Nephron (organoid): ENCODE results near the gene TPSAB1.

Source experiments
- H3K27ac Mint-ChIP-seq, 3 experiments: 2 replicates each; pipeline ENCODE4 v1.8.0; 2020; ENCODE audit warnings: mixed read lengths in 3 of 3, mild to moderate bottlenecking in 2 of 3, moderate library complexity in 1 of 3
- H3K27me3 Mint-ChIP-seq: 2 replicates; pipeline ENCODE4 v1.8.0; 2021; ENCODE audit warnings: low read depth, mild to moderate bottlenecking, moderate library complexity, mixed read lengths
- H3K36me3 Mint-ChIP-seq: 2 replicates; pipeline ENCODE4 v1.8.0; 2020; ENCODE audit warnings: low read depth, mixed read lengths
- H3K4me1 Mint-ChIP-seq: 2 replicates; pipeline ENCODE4 v1.8.0; 2020; ENCODE audit warnings: mixed read lengths
- H3K4me3 Mint-ChIP-seq, 3 experiments: 2 replicates each; pipeline ENCODE4 v1.8.0; 2020; ENCODE audit warnings: mild to moderate bottlenecking in 3 of 3, mixed read lengths in 3 of 3, moderate library complexity in 2 of 3
- H3K9me3 Mint-ChIP-seq: 2 replicates; pipeline ENCODE4 v1.8.0; 2020; ENCODE audit warnings: mixed read lengths
- CTCF ChIP-seq, 3 experiments: fragments of 200-600 bp; sonication (generic); IDR thresholded peaks; one replicate each; pipeline ENCODE4 v1.5.0; 2021; ENCODE audit warnings: antibody characterized with exemption in 3 of 3; ENCODE audit not compliant: unreplicated experiment in 3 of 3

TPSAB1 gene

GRCh38 chr16:1285669-1286512 lies 45.4 kb downstream of the TPSAB1 start:
- Mint-ChIP-seq H3K36me3 (no peaks in the 10 kb centered on the region), H3K27me3 (peaks cover 35% of the 10 kb centered on the region), H3K4me1 (peaks cover 27% of the 10 kb centered on the region), H3K27ac (peak overlapping the region in 1 of 3 experiments; percentile 55), H3K4me3 (no peak overlapping the region), H3K9me3 (no peaks in the 10 kb centered on the region)
- peak in 1 of 3 experiments; percentile 38 for TF ChIP-seq CTCF (IDR thresholded peaks at IDR 0.05; ENCODE audit: unreplicated experiment in 3 of 3)

- no peaks in the 10 kb centered on the region for H3K9me3 Mint-ChIP-seq
- peaks cover 32% of the 10 kb centered on the region for H3K4me1 Mint-ChIP-seq
- no peak for TF ChIP-seq CTCF (IDR thresholded peaks at IDR 0.05; ENCODE audit: unreplicated experiment in 3 of 3)
- H3K36me3 Mint-ChIP-seq, result no peaks in the 10 kb centered on the region
- H3K27me3 Mint-ChIP-seq, result peaks cover 39% of the 10 kb centered on the region
- H3K27ac Mint-ChIP-seq, result no peak overlapping the region
- no peak overlapping the region for H3K4me3 Mint-ChIP-seq
Observed at GRCh38 chr16:1286513-1287094, 46.1 kb downstream of the TPSAB1 start.

- H3K9me3 Mint-ChIP-seq, result no peaks in the 10 kb centered on the region
- H3K36me3 Mint-ChIP-seq, result no peaks in the 10 kb centered on the region
- H3K27me3 Mint-ChIP-seq, result peaks cover 45% of the 10 kb centered on the region
- peaks cover 36% of the 10 kb centered on the region for H3K4me1 Mint-ChIP-seq
- TF ChIP-seq CTCF (IDR thresholded peaks at IDR 0.05; ENCODE audit: unreplicated experiment in 3 of 3), result no peak
- peak overlapping the region; percentile 10 to 77 (median 59) for H3K27ac Mint-ChIP-seq
- peak overlapping the region in 2 of 3 experiments; percentile 53 for H3K4me3 Mint-ChIP-seq
Observed at GRCh38 chr16:1287982-1288670, 47.6 kb downstream of the TPSAB1 start.

- Mint-ChIP-seq H3K36me3 (no peaks in the 10 kb centered on the region), H3K9me3 (no peaks in the 10 kb centered on the region), H3K27me3 (peaks cover 48% of the 10 kb centered on the region), H3K4me3 (no peak overlapping the region), H3K4me1 (peaks cover 30% of the 10 kb centered on the region), H3K27ac (no peak overlapping the region)
- no peak for TF ChIP-seq CTCF (IDR thresholded peaks at IDR 0.05; ENCODE audit: unreplicated experiment in 3 of 3)
Observed at GRCh38 chr16:1288813-1289476, 48.4 kb downstream of the TPSAB1 start.

GRCh38 chr16:1289477-1289866 lies 49.0 kb downstream of the TPSAB1 start:
- TF ChIP-seq CTCF (IDR thresholded peaks at IDR 0.05; ENCODE audit: unreplicated experiment in 3 of 3), result no peak
- no peak overlapping the region for H3K27ac Mint-ChIP-seq
- no peaks in the 10 kb centered on the region for H3K9me3 Mint-ChIP-seq
- no peak overlapping the region for H3K4me3 Mint-ChIP-seq
- no peaks in the 10 kb centered on the region for H3K36me3 Mint-ChIP-seq
- H3K4me1 Mint-ChIP-seq, result peaks cover 30% of the 10 kb centered on the region
- peaks cover 51% of the 10 kb centered on the region for H3K27me3 Mint-ChIP-seq
